Measurements from ENCODE around the gene S1PR2.
"Not testable (repeated sequence)": the region's sequence is repeated elsewhere in the genome, so short reads cannot be mapped to it uniquely, and the experiment has no call there.

S1PR2 gene

GRCh38 chr19:10238172-10238783, 7.1 kb upstream of the S1PR2 start:
- no peak for DNase-seq (ENCODE audit: low spot score)
- in situ Hi-C loops (cut with MboI; ENCODE audit: low sequenced_read_pairs, unreplicated experiment), result loop anchor here (25.0 kb wide), 1 partner anchor 301 kb away; the partner anchor contains the start of gene OLFM2
- TF ChIP-seq, protein P1, sequence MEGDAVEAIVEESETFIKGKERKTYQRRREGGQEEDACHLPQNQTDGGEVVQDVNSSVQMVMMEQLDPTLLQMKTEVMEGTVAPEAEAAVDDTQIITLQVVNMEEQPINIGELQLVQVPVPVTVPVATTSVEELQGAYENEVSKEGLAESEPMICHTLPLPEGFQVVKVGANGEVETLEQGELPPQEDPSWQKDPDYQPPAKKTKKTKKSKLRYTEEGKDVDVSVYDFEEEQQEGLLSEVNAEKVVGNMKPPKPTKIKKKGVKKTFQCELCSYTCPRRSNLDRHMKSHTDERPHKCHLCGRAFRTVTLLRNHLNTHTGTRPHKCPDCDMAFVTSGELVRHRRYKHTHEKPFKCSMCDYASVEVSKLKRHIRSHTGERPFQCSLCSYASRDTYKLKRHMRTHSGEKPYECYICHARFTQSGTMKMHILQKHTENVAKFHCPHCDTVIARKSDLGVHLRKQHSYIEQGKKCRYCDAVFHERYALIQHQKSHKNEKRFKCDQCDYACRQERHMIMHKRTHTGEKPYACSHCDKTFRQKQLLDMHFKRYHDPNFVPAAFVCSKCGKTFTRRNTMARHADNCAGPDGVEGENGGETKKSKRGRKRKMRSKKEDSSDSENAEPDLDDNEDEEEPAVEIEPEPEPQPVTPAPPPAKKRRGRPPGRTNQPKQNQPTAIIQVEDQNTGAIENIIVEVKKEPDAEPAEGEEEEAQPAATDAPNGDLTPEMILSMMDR (IDR thresholded peaks at IDR 0.05; ENCODE audit: borderline replicate concordance, control extremely low read depth, extremely low read depth, insufficient read depth, missing control alignments), result no peak

GRCh38 chr19:10237702-10238101, 6.6 kb upstream of the S1PR2 start:
- TF ChIP-seq, protein P1 (IDR thresholded peaks at IDR 0.05; ENCODE audit: borderline replicate concordance, control extremely low read depth, extremely low read depth, insufficient read depth, missing control alignments), result no peak
- DNase-seq (ENCODE audit: low spot score), result no peak
- in situ Hi-C loops (cut with MboI; ENCODE audit: low sequenced_read_pairs, unreplicated experiment), result loop anchor here (25.0 kb wide), 1 partner anchor 300 kb away; the partner anchor contains the start of gene OLFM2

DNA sequence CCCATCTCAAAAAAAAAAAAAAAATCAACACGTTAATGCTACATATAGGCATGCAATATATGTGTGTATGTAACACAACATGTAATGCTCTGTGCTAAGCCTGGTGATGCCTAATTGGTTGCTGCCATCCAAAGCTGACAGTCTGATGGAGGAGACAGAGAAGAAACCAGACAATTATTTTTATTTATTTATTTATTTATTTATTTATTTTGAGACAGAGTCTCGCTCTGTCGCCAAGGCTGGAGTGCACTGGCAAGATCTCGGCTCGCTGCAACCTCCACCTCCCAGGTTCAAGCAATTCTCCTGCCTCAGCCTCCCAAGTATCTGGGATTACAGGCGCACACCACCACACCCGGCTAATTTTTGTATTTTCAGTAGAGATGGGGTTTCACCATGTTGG, 4.3 kb upstream of the S1PR2 start:
- in situ Hi-C loops (cut with MboI; ENCODE audit: low sequenced_read_pairs, unreplicated experiment), result loop anchor here (25.0 kb wide), 1 partner anchor 298 kb away; the partner anchor contains the start of gene OLFM2
- not testable (repeated sequence) for DNase-seq (ENCODE audit: low spot score)

DNA sequence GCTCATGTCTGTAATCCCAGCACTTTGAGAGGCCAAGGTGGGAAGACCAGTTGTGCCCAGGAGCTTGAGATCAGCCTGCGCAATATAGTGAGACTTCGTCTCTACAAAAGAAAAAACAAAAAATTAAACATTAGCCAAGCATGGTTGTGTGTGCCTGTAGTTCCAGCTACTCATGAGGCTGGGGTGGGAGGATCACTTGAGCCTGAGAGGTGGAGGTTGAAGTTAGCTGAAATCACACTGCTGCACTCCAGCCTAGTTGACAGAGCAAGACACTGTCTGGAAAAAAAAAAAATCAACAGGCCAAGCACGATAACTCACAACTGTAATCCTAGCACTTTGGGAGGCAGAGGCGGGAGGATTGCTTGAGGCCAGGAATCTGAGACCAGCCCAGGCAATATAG, 3.9 kb upstream of the S1PR2 start:
- in situ Hi-C loops (cut with MboI; ENCODE audit: low sequenced_read_pairs, unreplicated experiment), result loop anchor here (25.0 kb wide), 1 partner anchor 298 kb away; the partner anchor contains the start of gene OLFM2
- TF ChIP-seq, protein P1 (IDR thresholded peaks at IDR 0.05; ENCODE audit: borderline replicate concordance, control extremely low read depth, extremely low read depth, insufficient read depth, missing control alignments), result no peak
- DNase-seq (ENCODE audit: low spot score), result no peak

DNA sequence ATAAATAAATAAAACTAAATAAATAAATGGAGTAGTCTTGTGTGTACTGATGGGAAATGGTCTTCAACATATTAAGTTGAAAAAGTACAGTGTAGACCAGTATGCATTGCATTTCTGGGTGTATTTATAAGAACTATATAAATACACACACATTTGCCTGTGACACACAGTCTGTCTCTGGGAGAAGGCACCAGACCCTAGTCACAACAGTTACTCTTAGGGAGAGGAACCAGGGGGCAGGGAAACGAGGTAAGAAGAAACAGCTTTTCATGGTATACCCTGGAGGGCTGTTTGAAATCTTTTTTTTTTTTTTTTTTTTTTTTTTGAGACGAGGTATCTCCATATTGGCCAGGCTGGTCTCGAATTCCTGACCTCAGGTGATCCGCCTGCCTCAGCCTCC, 2.8 kb upstream of the S1PR2 start:
- DNase-seq (ENCODE audit: low spot score), result no peak
- in situ Hi-C loops (cut with MboI; ENCODE audit: low sequenced_read_pairs, unreplicated experiment), result loop anchor here (25.0 kb wide), 1 partner anchor 297 kb away; the partner anchor contains the start of gene OLFM2
- TF ChIP-seq, protein P1 (IDR thresholded peaks at IDR 0.05; ENCODE audit: borderline replicate concordance, control extremely low read depth, extremely low read depth, insufficient read depth, missing control alignments), result no peak

DNA sequence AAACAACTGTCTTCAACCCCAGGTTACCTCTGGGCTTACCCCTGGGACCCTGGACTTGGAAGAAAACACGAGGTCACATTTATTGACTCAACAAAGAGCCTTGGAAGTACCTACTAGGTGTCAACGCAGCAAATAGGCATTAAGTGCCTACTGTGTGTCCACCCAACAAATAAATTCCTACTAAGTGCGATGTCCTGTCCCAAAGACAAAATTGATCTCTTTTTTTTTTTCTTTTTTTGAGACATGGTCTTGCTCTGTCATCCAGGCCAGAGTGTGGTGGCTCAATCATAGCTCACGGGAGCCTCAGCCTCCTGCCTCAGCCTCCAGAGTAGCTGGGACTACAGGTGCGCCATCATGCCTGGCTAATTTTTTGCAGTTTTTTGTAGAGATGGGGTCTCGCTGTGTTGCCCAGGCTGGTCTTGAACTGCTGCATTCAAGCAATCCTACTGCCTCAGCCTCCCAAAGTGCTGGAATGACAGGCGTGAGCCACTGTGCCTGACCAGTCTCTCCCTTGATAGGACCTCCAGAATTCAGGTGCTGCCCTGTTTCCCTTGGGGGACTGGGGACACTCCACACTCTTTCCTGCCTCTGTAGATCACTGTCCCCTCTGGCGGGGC, 589 bp upstream of the S1PR2 start:
- in situ Hi-C loops (cut with MboI; ENCODE audit: low sequenced_read_pairs, unreplicated experiment), result loop anchor here (25.0 kb wide), 1 partner anchor 294 kb away; the partner anchor contains the start of gene OLFM2
- TF ChIP-seq, protein P1 (IDR thresholded peaks at IDR 0.05; ENCODE audit: borderline replicate concordance, control extremely low read depth, extremely low read depth, insufficient read depth, missing control alignments), result no peak
- no peak for DNase-seq (ENCODE audit: low spot score)

Measured in GM13976 (cell line).